NT2/D1 (cell line): Measurements from ENCODE around the gene EPHA4.

ENCODE experiments used
- DNase-seq: peaks from one replicate; pipeline ENCODE4 v3.0.0-alpha.2; 2011; ENCODE audit warnings: low read depth, low spot score
- H3K27me3 ChIP-seq: 2 replicates; pipeline ENCODE4 v1.6.0; 2011; ENCODE audit warnings: mild to moderate bottlenecking; ENCODE audit not compliant: insufficient read length, insufficient read depth
- H3K36me3 ChIP-seq: 2 replicates; pipeline ENCODE4 v1.6.1; 2011; ENCODE audit warnings: mild to moderate bottlenecking, low read length, mixed read lengths; ENCODE audit not compliant: insufficient read depth, insufficient read length
- H3K4me1 ChIP-seq: 2 replicates; pipeline ENCODE4 v1.5.1; 2011; ENCODE audit not compliant: insufficient read depth, insufficient read length
- H3K4me3 ChIP-seq: 2 replicates; pipeline ENCODE4 v1.5.1; 2011; ENCODE audit warnings: low read depth; ENCODE audit not compliant: insufficient read length
- H3K9ac ChIP-seq: 2 replicates; pipeline ENCODE4 v1.6.0; 2011; ENCODE audit warnings: low read depth; ENCODE audit not compliant: insufficient read length
- H3K9me3 ChIP-seq: 2 replicates; pipeline ENCODE4 v1.5.1; 2011; ENCODE audit warnings: mild to moderate bottlenecking, low read length; ENCODE audit not compliant: insufficient read depth
- SUZ12 ChIP-seq: IDR thresholded peaks from 2 replicates; pipeline ENCODE4 v1.6.1; 2011; ENCODE audit not compliant: insufficient read length, insufficient read depth; ENCODE audit errors: extremely low read depth
- YY1 ChIP-seq: IDR thresholded peaks from 2 replicates; pipeline ENCODE4 v1.6.1; 2011; ENCODE audit not compliant: insufficient read length, insufficient read depth
- ZNF274 ChIP-seq: IDR thresholded peaks from 2 replicates; pipeline ENCODE4 v1.6.1; 2011; ENCODE audit warnings: mild to moderate bottlenecking, low read depth, low read length

Gene EPHA4

GRCh38 chr2:221563270-221563985 is 8.7 kb downstream of the EPHA4 start:
- no peak for DNase-seq
- H3K36me3 ChIP-seq: peaks cover 12% of the 10 kb centered on the region
- no peaks in the 10 kb centered on the region for H3K4me1 ChIP-seq
- no peaks in the 10 kb centered on the region for H3K9me3 ChIP-seq
- TF ChIP-seq ZNF274: no peak
- no peak for TF ChIP-seq YY1
- TF ChIP-seq SUZ12: no peak
- no peaks in the 10 kb centered on the region for H3K27me3 ChIP-seq
- no peak overlapping the region for H3K9ac ChIP-seq
- H3K4me3 ChIP-seq: no peak overlapping the region

GRCh38 chr2:221562226-221562625 is 9.9 kb downstream of the EPHA4 start:
- no peaks in the 10 kb centered on the region for H3K4me1 ChIP-seq
- TF ChIP-seq YY1 (no peak), ZNF274 (no peak), SUZ12 (no peak)
- no peaks in the 10 kb centered on the region for H3K27me3 ChIP-seq
- no peak overlapping the region for H3K4me3 ChIP-seq
- H3K36me3 ChIP-seq: peaks cover 8% of the 10 kb centered on the region
- H3K9me3 ChIP-seq: no peaks in the 10 kb centered on the region
- H3K9ac ChIP-seq: no peak overlapping the region
- no peak for DNase-seq

- Histone ChIP-seq H3K27me3 (no peaks in the 10 kb centered on the region), H3K36me3 (peaks cover 8% of the 10 kb centered on the region), H3K9me3 (no peaks in the 10 kb centered on the region), H3K4me1 (no peaks in the 10 kb centered on the region), H3K9ac (no peak overlapping the region), H3K4me3 (no peak overlapping the region)
- TF ChIP-seq YY1: no peak
- no peak for DNase-seq
Measured at GRCh38 chr2:221561770-221562169, 10.3 kb downstream of the EPHA4 start.

GRCh38 chr2:221559991-221560390 is 12.1 kb downstream of the EPHA4 start:
- H3K4me1 ChIP-seq: no peaks in the 10 kb centered on the region
- TF ChIP-seq SUZ12: no peak
- no peak for TF ChIP-seq YY1
- no peak for TF ChIP-seq ZNF274
- H3K9ac ChIP-seq: no peak overlapping the region
- H3K9me3 ChIP-seq: no peaks in the 10 kb centered on the region
- DNase-seq: no peak
- no peaks in the 10 kb centered on the region for H3K27me3 ChIP-seq
- H3K36me3 ChIP-seq: peaks cover 8% of the 10 kb centered on the region
- H3K4me3 ChIP-seq: no peak overlapping the region

- DNase-seq: no peak
- no peaks in the 10 kb centered on the region for H3K36me3 ChIP-seq
- H3K4me3 ChIP-seq: no peak overlapping the region
- no peak for TF ChIP-seq YY1
- TF ChIP-seq ZNF274: no peak
- TF ChIP-seq SUZ12: no peak
- H3K27me3 ChIP-seq: no peaks in the 10 kb centered on the region
- H3K4me1 ChIP-seq: no peaks in the 10 kb centered on the region
- no peak overlapping the region for H3K9ac ChIP-seq
- H3K9me3 ChIP-seq: no peaks in the 10 kb centered on the region
Measured at GRCh38 chr2:221558107-221558506, 14.0 kb downstream of the EPHA4 start.

GRCh38 chr2:221555494-221555846 is 16.6 kb downstream of the EPHA4 start:
- no peak for TF ChIP-seq ZNF274
- no peaks in the 10 kb centered on the region for H3K36me3 ChIP-seq
- no peaks in the 10 kb centered on the region for H3K27me3 ChIP-seq
- H3K4me1 ChIP-seq: no peaks in the 10 kb centered on the region
- no peaks in the 10 kb centered on the region for H3K9me3 ChIP-seq
- H3K4me3 ChIP-seq: no peak overlapping the region
- no peak overlapping the region for H3K9ac ChIP-seq
- no peak for DNase-seq

- Histone ChIP-seq H3K36me3 (no peaks in the 10 kb centered on the region), H3K4me1 (no peaks in the 10 kb centered on the region), H3K27me3 (no peaks in the 10 kb centered on the region), H3K9ac (no peak overlapping the region), H3K9me3 (no peaks in the 10 kb centered on the region), H3K4me3 (no peak overlapping the region)
- no peak for TF ChIP-seq ZNF274
- no peak for TF ChIP-seq YY1
- no peak for TF ChIP-seq SUZ12
- DNase-seq: peak; percentile 57
Measured at GRCh38 chr2:221554769-221555493, 17.2 kb downstream of the EPHA4 start.
